ENCODE measurements around the gene SF3A2.
"Not testable (repeated sequence)": the region's sequence is repeated elsewhere in the genome, so short reads cannot be mapped to it uniquely, and the experiment has no call there.

Gene SF3A2, protein sequence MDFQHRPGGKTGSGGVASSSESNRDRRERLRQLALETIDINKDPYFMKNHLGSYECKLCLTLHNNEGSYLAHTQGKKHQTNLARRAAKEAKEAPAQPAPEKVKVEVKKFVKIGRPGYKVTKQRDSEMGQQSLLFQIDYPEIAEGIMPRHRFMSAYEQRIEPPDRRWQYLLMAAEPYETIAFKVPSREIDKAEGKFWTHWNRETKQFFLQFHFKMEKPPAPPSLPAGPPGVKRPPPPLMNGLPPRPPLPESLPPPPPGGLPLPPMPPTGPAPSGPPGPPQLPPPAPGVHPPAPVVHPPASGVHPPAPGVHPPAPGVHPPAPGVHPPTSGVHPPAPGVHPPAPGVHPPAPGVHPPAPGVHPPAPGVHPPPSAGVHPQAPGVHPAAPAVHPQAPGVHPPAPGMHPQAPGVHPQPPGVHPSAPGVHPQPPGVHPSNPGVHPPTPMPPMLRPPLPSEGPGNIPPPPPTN

GRCh38 chr19:2236314-2237050 lies at the start of gene SF3A2, which contains the start of gene PLEKHJ1:
TSS of gene SF3A2 (plus strand) at chr19:2236824. CDS start at chr19:2243419, 6,595 bp downstream.
TSS of gene PLEKHJ1 (minus strand) at chr19:2236329. CDS start at chr19:2236248, 81 bp downstream.
- peak; percentile 98 for DNase-seq

- DNase-seq, result no peak
These were observed 49.5 kb upstream of the SF3A2 start for GRCh38 chr19:2187159-2187558.

- DNase-seq, result peak; percentile 36
These were observed 47.8 kb upstream of the SF3A2 start for GRCh38 chr19:2188708-2189385.

DNA sequence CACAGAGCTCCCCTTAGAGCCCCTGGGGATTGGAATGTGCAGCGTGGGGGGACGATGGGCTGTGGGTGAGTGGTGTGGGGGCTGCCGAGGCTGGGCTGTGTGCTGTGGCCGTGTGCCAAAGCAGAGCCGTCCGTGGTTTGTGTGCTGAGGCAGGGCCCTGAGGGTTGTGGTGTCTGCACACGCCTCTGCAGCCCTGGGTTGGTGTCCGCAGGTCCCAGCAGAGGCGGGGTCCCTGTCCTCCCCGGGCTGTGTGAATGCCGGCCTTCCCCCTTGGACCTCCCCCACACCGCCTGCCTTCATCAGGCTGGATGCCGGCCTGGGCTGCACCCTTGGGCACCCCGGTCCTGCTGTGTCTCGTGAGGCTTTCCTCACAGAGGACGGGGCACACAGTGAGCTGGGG lies 46.7 kb upstream of the SF3A2 start:
- DNase-seq, result no peak

DNA sequence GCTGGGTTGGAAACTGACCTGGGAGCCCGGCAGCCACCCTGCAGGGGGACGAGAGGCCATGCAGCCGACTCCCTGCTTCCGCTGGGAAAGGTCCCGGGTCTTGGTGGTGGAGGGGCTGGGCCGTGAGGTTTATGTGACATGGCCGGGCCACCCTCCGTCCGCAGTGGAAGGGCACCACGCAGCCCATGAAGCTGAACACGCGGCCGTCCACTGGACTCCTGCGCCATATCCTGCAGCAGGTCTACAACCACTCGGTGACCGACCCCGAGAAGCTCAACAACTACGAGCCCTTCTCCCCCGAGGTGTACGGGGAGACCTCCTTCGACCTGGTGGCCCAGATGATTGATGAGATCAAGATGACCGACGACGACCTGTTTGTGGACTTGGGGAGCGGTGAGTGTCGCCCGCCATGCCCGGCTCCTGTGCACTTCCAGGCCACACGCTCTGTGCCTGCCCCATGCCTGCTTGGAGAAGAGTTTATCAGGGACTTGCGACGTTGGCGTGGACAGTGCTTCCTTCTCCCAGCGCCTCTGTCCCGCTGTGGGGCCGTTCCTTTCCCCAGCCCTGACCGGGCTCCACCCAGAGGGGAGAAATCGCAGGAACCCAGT lies 45.7 kb upstream of the SF3A2 start:
- DNase-seq, result no peak

DNA sequence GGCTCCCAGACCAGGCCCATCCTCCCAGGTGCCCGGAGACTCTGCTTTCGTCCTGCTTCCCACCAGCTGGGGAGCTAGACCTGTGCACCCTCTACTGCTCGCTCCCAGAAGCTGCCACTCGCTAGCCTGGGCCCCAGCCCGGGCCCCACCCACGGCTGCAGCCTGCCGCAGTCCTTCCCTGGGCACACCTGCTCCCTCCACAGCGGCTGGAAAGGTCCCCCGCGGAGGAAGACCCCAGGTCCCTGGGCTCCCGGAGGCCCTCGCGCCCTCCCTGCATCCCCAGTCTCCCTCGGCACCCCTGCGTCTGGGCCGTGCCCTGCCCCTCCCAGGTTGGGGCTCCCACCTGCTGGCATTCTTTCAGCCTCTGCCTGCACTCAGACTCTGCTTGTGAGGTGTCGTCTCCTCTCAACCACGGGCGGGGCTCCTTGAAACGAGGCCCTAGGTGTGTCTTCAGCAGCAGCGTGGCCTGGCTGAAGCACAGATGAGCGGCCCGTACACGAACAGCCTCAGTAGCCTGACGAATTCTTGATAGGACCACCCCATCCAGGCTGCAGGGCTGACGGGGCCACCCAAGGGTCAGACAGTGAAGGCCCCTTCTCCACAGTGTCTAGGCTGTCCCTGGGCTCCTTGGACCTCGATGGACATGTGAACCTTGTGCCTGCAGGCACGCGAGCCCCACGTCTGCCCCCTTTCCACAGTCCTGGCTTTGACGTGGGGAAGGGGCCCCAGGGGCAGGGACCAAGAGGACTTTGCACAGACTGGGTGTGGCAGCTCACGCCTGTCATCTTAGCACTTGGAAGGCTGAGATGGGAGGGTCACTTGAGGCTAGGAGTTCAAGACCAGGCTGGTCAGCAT lies 44.9 kb upstream of the SF3A2 start:
- DNase-seq, result no peak

DNA sequence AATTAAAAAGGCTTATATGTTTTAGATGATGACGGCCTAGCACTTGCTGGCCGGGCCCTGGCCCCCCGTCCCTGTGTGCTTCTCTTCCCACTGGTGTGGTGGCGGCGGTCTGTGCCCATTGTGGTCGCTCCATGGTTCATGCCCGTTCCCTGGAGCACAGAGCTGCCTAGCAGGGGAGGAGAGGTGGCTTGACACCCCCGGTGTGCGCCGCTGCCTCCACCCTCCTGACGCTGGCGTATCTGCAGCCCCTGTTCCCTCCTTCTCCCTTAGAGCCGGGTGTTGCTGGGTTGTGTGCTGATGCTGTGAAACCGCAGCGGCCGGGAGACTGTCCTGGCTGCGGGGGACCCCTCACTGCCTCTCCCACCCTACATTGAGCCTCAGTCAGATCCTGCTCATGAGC lies 43.8 kb upstream of the SF3A2 start:
- DNase-seq, result no peak

GRCh38 chr19:2193807-2194206 lies 42.8 kb upstream of the SF3A2 start:
- DNase-seq, result no peak

- no peak for DNase-seq
These were observed 42.0 kb upstream of the SF3A2 start for GRCh38 chr19:2194513-2195078.

DNA sequence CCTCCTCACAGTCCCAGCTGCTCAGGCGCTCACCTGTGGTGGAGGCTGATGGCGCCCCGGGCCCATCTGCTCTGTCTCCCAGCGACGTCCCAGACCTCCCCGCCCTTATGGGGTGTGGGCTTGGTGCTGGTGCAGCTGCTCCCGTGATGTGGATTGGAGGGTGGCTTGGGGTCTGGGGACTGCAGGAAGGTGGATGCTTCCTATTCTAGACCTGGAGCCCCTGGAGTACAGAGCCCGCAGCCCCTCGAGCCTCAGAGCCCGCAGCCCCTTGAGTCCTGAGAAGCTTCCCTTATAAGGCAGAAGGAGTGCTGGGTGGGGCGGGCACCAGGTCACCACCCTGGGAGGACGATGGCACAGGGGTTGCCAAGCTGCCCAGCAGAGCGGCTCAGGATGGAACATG lies 41.3 kb upstream of the SF3A2 start:
- no peak for DNase-seq

- no peak for DNase-seq
These were observed 40.7 kb upstream of the SF3A2 start for GRCh38 chr19:2195914-2196313.

GRCh38 chr19:2197270-2197669 lies 39.4 kb upstream of the SF3A2 start:
- no peak for DNase-seq

- no peak for DNase-seq
These were observed 38.3 kb upstream of the SF3A2 start for GRCh38 chr19:2198317-2198716.

- no peak for DNase-seq
These were observed 37.4 kb upstream of the SF3A2 start for GRCh38 chr19:2199215-2199614.

GRCh38 chr19:2199861-2200623 lies 36.6 kb upstream of the SF3A2 start:
- DNase-seq, result no peak

- not testable (repeated sequence) for DNase-seq
These were observed 35.9 kb upstream of the SF3A2 start for GRCh38 chr19:2200624-2201294.

DNA sequence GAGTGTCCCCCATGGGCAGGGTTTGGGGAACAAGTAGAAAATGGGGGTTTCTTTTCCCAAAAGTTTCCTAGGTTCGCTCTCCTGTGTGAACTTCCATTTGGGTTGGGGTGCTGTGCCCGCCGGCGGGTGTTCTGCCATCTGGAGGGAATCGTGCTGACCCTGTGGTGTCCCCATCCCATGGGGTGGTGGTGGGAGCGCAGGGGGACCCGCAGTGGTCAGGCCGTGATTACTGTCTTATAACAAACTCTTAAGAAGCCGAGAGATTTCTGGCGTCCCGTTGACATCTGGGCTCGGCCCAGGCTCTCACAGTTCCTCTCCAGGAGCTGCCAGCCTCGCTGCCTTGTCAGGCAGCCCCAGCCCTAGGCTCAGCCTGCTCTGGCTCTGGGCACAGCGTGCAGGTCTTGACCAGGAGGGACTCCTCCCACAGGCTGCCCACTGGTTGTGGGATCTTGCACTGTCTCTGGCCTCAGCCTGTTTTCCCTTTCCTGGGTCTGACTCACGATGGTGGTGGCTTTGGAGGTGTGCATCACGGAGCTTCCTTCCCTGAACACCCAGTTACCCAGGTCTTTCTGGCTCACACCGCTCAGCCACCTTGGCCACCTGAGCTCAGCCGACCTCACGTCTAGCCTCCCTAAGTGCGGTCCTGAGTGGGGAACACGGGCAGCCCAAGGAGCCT lies 35.0 kb upstream of the SF3A2 start:
- no peak for DNase-seq

- DNase-seq, result no peak
These were observed 34.3 kb upstream of the SF3A2 start for GRCh38 chr19:2202366-2202765.

DNA sequence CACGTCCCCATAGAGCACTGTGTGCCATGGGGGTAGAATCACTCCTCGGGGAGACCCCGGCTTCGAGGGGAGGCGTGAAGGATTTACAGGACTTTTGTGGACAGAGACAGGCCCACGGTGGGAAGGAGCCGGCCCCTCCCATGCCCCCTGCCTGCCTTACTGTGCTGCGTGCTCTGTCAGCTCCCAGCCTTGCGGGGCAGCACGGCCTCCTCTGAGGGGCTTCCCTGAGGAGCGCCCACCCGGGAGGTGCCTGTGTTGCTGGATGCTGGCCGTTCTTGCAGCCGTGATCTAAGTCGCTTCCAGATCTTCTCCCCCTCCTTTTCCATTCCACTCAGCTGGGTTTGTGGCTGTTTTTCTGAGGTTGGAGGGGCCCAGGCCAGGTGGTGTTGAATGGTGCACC lies 29.6 kb upstream of the SF3A2 start:
- DNase-seq, result no peak
